HEK293T (cell line): ENCODE measurements around the gene SPATA32.

Experiments
- CTCF ChIA-PET: fragments of 350-600 bp; formaldehyde crosslinking; extraction: SDS; loops from one replicate; lab custom pipeline; 2021; ENCODE audit warnings: antibody characterized with exemption, inconsistent platforms; lab: Yijun Ruan, JAX
- POLR2A ChIA-PET: fragments of 350-600 bp; formaldehyde crosslinking; extraction: SDS; loops from one replicate; lab custom pipeline; 2020; ENCODE audit warnings: antibody characterized with exemption, inconsistent platforms; lab: Yijun Ruan, JAX
- DNase-seq: peaks from one replicate; pipeline ENCODE4 v3.0.0; 2012; ENCODE audit warnings: mixed read lengths; ENCODE audit errors: extremely low spot score
- ARNT ChIP-seq: fragments of 450-650 bp; IDR thresholded peaks from 2 replicates; pipeline ENCODE4 v1.6.1; 2017; ENCODE audit warnings: mild to moderate bottlenecking
- BHLHE40 ChIP-seq: fragments of 450-650 bp; IDR thresholded peaks from 2 replicates; pipeline ENCODE4 v1.6.1; 2016; ENCODE audit warnings: mild to moderate bottlenecking, moderate library complexity, borderline replicate concordance
- CTBP1 ChIP-seq: fragments of 450-650 bp; IDR thresholded peaks from 2 replicates; pipeline ENCODE4 v1.6.1; 2016; ENCODE audit warnings: borderline replicate concordance
- ELF4 ChIP-seq: fragments of 450-650 bp; IDR thresholded peaks from 2 replicates; pipeline ENCODE4 v1.6.1; 2017; ENCODE audit warnings: antibody characterized with exemption
- FOXA1 ChIP-seq: fragments of 450-650 bp; IDR thresholded peaks from 2 replicates; pipeline ENCODE4 v1.6.1; 2016; ENCODE audit warnings: mild to moderate bottlenecking
- FOXK2 ChIP-seq: fragments of 450-650 bp; IDR thresholded peaks from 2 replicates; pipeline ENCODE4 v1.6.1; 2016; ENCODE audit warnings: mild to moderate bottlenecking
- FOXM1 ChIP-seq: fragments of 450-650 bp; IDR thresholded peaks from 2 replicates; pipeline ENCODE4 v1.6.1; 2017; ENCODE audit warnings: mild to moderate bottlenecking, borderline replicate concordance
- HDGF ChIP-seq: fragments of 450-650 bp; IDR thresholded peaks from 2 replicates; pipeline ENCODE4 v1.6.1; 2017; ENCODE audit warnings: antibody characterized with exemption, borderline replicate concordance
- L3MBTL2 ChIP-seq: fragments of 450-650 bp; conservative IDR thresholded peaks from 2 replicates; pipeline ENCODE4 v1.6.1; 2016; ENCODE audit warnings: mild to moderate bottlenecking
- LEF1 ChIP-seq: fragments of 450-650 bp; IDR thresholded peaks from 2 replicates; pipeline ENCODE4 v1.6.1; 2017; ENCODE audit warnings: mild to moderate bottlenecking, borderline replicate concordance
- NFRKB ChIP-seq: fragments of 450-650 bp; IDR thresholded peaks from 2 replicates; pipeline ENCODE4 v1.6.1; 2016; ENCODE audit warnings: mild to moderate bottlenecking, moderate library complexity
- PKNOX1 ChIP-seq: fragments of 450-650 bp; IDR thresholded peaks from 2 replicates; pipeline ENCODE4 v1.6.1; 2016
- SP1 ChIP-seq: fragments of 450-650 bp; IDR thresholded peaks from 2 replicates; pipeline ENCODE4 v1.6.1; 2017
- SUZ12 ChIP-seq: fragments of 450-650 bp; IDR thresholded peaks from 2 replicates; pipeline ENCODE4 v1.6.1; 2016; ENCODE audit warnings: mild to moderate bottlenecking
- TARDBP ChIP-seq: fragments of 450-650 bp; IDR thresholded peaks from 2 replicates; pipeline ENCODE4 v1.6.1; 2016
- ZNF384 ChIP-seq: fragments of 450-650 bp; IDR thresholded peaks from 2 replicates; pipeline ENCODE4 v1.6.1; 2016

SPATA32 gene

GRCh38 chr17:45229681-45230409 lies 32.0 kb downstream of the SPATA32 start:
- ChIA-PET POLR2A (interaction anchor here (0.5 to 2.7 kb wide), 4 partner anchors 11 to 82 kb away, joined by 3 to 9 read pairs (median 4); partner anchors contain the start of gene HEXIM1), CTCF (interaction anchor here (0.5 to 5.0 kb wide), 6 partner anchors 11 to 196 kb away, joined by 3 to 30 read pairs (median 3); partner anchors contain the start of gene ACBD4)
- no peak for DNase-seq
- no peak for TF ChIP-seq ELF4
- TF ChIP-seq NFRKB: no peak
- no peak for TF ChIP-seq PKNOX1
- no peak for TF ChIP-seq LEF1
- no peak for TF ChIP-seq CTBP1
- TF ChIP-seq FOXA1: no peak
- no peak for TF ChIP-seq BHLHE40
- TF ChIP-seq FOXK2: no peak
- TF ChIP-seq SUZ12: no peak
- no peak for TF ChIP-seq SP1
- no peak for TF ChIP-seq FOXM1
- no peak for TF ChIP-seq ZNF384
- no peak for TF ChIP-seq ARNT
- no peak for TF ChIP-seq TARDBP
- TF ChIP-seq HDGF: no peak

- TF ChIP-seq TARDBP (no peak), LEF1 (no peak), SUZ12 (no peak)
- ChIA-PET CTCF (interaction anchor here (0.5 to 5.0 kb wide), 4 partner anchors 10 to 145 kb away, joined by 3 to 30 read pairs (median 4); partner anchors contain the start of gene ACBD4), POLR2A (interaction anchor here (0.8 to 2.7 kb wide), 4 partner anchors 9 to 80 kb away, joined by 4 to 9 read pairs (median 6); partner anchors contain the start of gene HEXIM1)
- DNase-seq: no peak
These were observed 32.9 kb downstream of the SPATA32 start for GRCh38 chr17:45228763-45229539.

- no peak for TF ChIP-seq NFRKB
- TF ChIP-seq BHLHE40: no peak
- TF ChIP-seq ELF4: no peak
- TF ChIP-seq FOXA1: no peak
- no peak for TF ChIP-seq FOXK2
- TF ChIP-seq SUZ12: no peak
- no peak for TF ChIP-seq SP1
- TF ChIP-seq HDGF: no peak
- TF ChIP-seq LEF1: no peak
- DNase-seq: no peak
- CTCF ChIA-PET: interaction anchor here (0.5 to 5.0 kb wide), 4 partner anchors 8 to 92 kb away, joined by 3 to 30 read pairs (median 6); partner anchors contain the start of gene ACBD4
- POLR2A ChIA-PET: interaction anchor here (0.8 to 1.4 kb wide), 3 partner anchors 8 to 79 kb away, joined by 4 to 7 read pairs (median 4); partner anchors contain the start of gene HEXIM1
These were observed 33.8 kb downstream of the SPATA32 start for GRCh38 chr17:45227926-45228762.

GRCh38 chr17:45227101-45227925 lies 34.6 kb downstream of the SPATA32 start:
- no peak for TF ChIP-seq CTBP1
- no peak for TF ChIP-seq ARNT
- TF ChIP-seq TARDBP: no peak
- no peak for TF ChIP-seq L3MBTL2
- no peak for TF ChIP-seq ZNF384
- no peak for TF ChIP-seq FOXK2
- no peak for TF ChIP-seq PKNOX1
- TF ChIP-seq ELF4: no peak
- no peak for TF ChIP-seq LEF1
- TF ChIP-seq BHLHE40: no peak
- no peak for TF ChIP-seq NFRKB
- TF ChIP-seq SUZ12: no peak
- no peak for TF ChIP-seq HDGF
- no peak for TF ChIP-seq FOXA1
- no peak; the same call in 1 of the 2 replicates for TF ChIP-seq FOXM1
- TF ChIP-seq SP1: no peak
- ChIA-PET POLR2A (interaction anchor here (1.4 kb wide), 1 partner anchor 78 kb away, joined by 7 read pairs; the partner anchor contains the start of gene HEXIM1), CTCF (interaction anchor here (0.5 to 5.0 kb wide), 4 partner anchors 8 to 92 kb away, joined by 3 to 30 read pairs (median 6); partner anchors contain the start of gene ACBD4)
- no peak for DNase-seq

- ChIA-PET POLR2A (interaction anchor here (1.7 kb wide), 1 partner anchor 78 kb away, joined by 9 read pairs; the partner anchor contains the start of gene HEXIM1), CTCF (interaction anchor here (1.3 to 2.6 kb wide), 3 partner anchors 9 to 91 kb away, joined by 4 to 16 read pairs (median 9); partner anchors contain the start of gene ACBD4)
- DNase-seq: no peak
These were observed 35.3 kb downstream of the SPATA32 start for GRCh38 chr17:45226576-45226975.

More at GRCh38 chr17:45226576-45226975, 35.3 kb downstream of the SPATA32 start:
- TF ChIP-seq HDGF: no peak
- TF ChIP-seq L3MBTL2: no peak
- TF ChIP-seq LEF1: no peak
- no peak for TF ChIP-seq ARNT
- TF ChIP-seq BHLHE40: no peak
- TF ChIP-seq ELF4: no peak
- TF ChIP-seq ZNF384: no peak
- no peak for TF ChIP-seq TARDBP
